H1 (cell line): ENCODE data around the gene CCNA1.

Source experiments
- RAD21 ChIP-seq, 2 experiments: IDR thresholded peaks in 1 of 2; conservative IDR thresholded peaks in 1 of 2; 2 replicates each; pipeline ENCODE4 v1.6.1; 2011; ENCODE audit warnings: low read depth in 2 of 2, low read length in 2 of 2, improper control_type of control experiment in 1 of 2, inconsistent platforms in 1 of 2, mild to moderate bottlenecking in 1 of 2, moderate library complexity in 1 of 2
- SIN3A ChIP-seq, 2 experiments: IDR thresholded peaks in 1 of 2; conservative IDR thresholded peaks in 1 of 2; 2 replicates each; pipeline ENCODE4 v1.6.1; 2011 to 2012; ENCODE audit warnings: low read length in 2 of 2, improper control_type of control experiment in 1 of 2, low read depth in 1 of 2, mild to moderate bottlenecking in 1 of 2
- TEAD4 ChIP-seq: IDR thresholded peaks from 2 replicates; pipeline ENCODE4 v1.6.1; 2012; ENCODE audit warnings: low read depth, low read length, inconsistent platforms, mixed read lengths
- TF ChIP-seq, protein P1 (sequence below): IDR thresholded peaks from 2 replicates; pipeline ENCODE4 v1.6.1; 2012; ENCODE audit warnings: low read length, inconsistent platforms
- TF ChIP-seq, protein P2 (sequence below): IDR thresholded peaks from 2 replicates; pipeline ENCODE4 v1.6.1; 2012; ENCODE audit warnings: inconsistent platforms

- TF ChIP-seq RAD21 (IDR thresholded peaks at IDR 0.05 in 1 of 2, conservative IDR thresholded peaks at IDR 0.05 in 1 of 2; ENCODE audit: low read depth in 2 of 2, low read length in 2 of 2) (no peak), SIN3A (conservative IDR thresholded peaks at IDR 0.05 in 1 of 2, IDR thresholded peaks at IDR 0.05 in 1 of 2; ENCODE audit: low read depth in 1 of 2, low read length in 2 of 2) (no peak), TEAD4 (no peak)
- TF ChIP-seq, protein P1, sequence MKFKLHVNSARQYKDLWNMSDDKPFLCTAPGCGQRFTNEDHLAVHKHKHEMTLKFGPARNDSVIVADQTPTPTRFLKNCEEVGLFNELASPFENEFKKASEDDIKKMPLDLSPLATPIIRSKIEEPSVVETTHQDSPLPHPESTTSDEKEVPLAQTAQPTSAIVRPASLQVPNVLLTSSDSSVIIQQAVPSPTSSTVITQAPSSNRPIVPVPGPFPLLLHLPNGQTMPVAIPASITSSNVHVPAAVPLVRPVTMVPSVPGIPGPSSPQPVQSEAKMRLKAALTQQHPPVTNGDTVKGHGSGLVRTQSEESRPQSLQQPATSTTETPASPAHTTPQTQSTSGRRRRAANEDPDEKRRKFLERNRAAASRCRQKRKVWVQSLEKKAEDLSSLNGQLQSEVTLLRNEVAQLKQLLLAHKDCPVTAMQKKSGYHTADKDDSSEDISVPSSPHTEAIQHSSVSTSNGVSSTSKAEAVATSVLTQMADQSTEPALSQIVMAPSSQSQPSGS = no peak
- TF ChIP-seq, protein P2, sequence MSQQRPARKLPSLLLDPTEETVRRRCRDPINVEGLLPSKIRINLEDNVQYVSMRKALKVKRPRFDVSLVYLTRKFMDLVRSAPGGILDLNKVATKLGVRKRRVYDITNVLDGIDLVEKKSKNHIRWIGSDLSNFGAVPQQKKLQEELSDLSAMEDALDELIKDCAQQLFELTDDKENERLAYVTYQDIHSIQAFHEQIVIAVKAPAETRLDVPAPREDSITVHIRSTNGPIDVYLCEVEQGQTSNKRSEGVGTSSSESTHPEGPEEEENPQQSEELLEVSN = no peak
Measured at GRCh38 chr13:36417331-36417730, 15.0 kb upstream of the CCNA1 start.
